A673 (cell line): Measurements from ENCODE around the gene KIT. TPM values are rescaled to one million over a fixed set of nuclear protein-coding genes. Genes with fewer than 3 reads are reported as not detected.

Experiments
- BruUV-seq: library from RNA; stranded (reverse); fragments of 400-500 nt; replicated peaks from 2 replicates; lab custom pipeline; 2021; lab: Mats Ljungman, UMichigan
- CTCF ChIA-PET: fragments of 300-600 bp; sonication (Branson Sonifier 250); formaldehyde crosslinking; loops from one replicate; lab custom pipeline; 2022; ENCODE audit warnings: antibody characterized with exemption; lab: Charles Lee
- POLR2A ChIA-PET: fragments of 300-600 bp; sonication (Branson Sonifier 250); formaldehyde crosslinking; loops from one replicate; lab custom pipeline; 2022; ENCODE audit warnings: antibody characterized with exemption; ENCODE audit not compliant: low non-redundant PET; lab: Charles Lee
- DNase-seq: peaks from one replicate; pipeline ENCODE4 v3.0.0-alpha.2; 2015; ENCODE audit warnings: low spot score
- H3K27ac ChIP-seq: fragments of 200-600 bp; sonication (generic); 2 replicates; pipeline ENCODE4 v1.5.1; 2016; ENCODE audit warnings: mixed run types, low read depth, mild to moderate bottlenecking, mixed read lengths, antibody characterized with exemption, low read length; ENCODE audit not compliant: poor library complexity, severe bottlenecking
- H3K27me3 ChIP-seq: fragments of 200-600 bp; sonication (generic); replicated peaks from 2 replicates; pipeline ENCODE4 v1.6.1; 2017; ENCODE audit warnings: mixed run types, low read depth, mild to moderate bottlenecking, mixed read lengths, antibody characterized with exemption, low read length; ENCODE audit not compliant: insufficient read depth, poor library complexity
- H3K36me3 ChIP-seq: fragments of 200-600 bp; sonication (generic); 2 replicates; pipeline ENCODE4 v1.6.1; 2016; ENCODE audit warnings: mixed run types, mild to moderate bottlenecking, mixed read lengths, antibody characterized with exemption, low read length; ENCODE audit not compliant: insufficient read depth, poor library complexity, severe bottlenecking
- H3K4me1 ChIP-seq: fragments of 200-600 bp; sonication (generic); 2 replicates; pipeline ENCODE4 v1.6.1; 2017; ENCODE audit warnings: mixed run types, mild to moderate bottlenecking, mixed read lengths, antibody characterized with exemption, low read length; ENCODE audit not compliant: insufficient read depth, poor library complexity, severe bottlenecking
- H3K4me3 ChIP-seq: fragments of 200-600 bp; sonication (generic); 2 replicates; pipeline ENCODE4 v1.5.1; 2016; ENCODE audit warnings: low read depth, mixed run types, mild to moderate bottlenecking, mixed read lengths, low read length; ENCODE audit not compliant: poor library complexity, severe bottlenecking
- H3K9me3 ChIP-seq: fragments of 200-600 bp; sonication (generic); 2 replicates; pipeline ENCODE4 v1.6.1; 2016; ENCODE audit warnings: mixed run types, low read depth, mild to moderate bottlenecking, mixed read lengths, antibody characterized with exemption, low read length; ENCODE audit not compliant: poor library complexity, severe bottlenecking
- CTCF ChIP-seq: fragments of 300-800, 200-600 bp; sonication (generic); conservative IDR thresholded peaks from 2 replicates; pipeline ENCODE4 v1.5.1; 2017; ENCODE audit warnings: low read depth, mild to moderate bottlenecking, antibody characterized with exemption, low read length, moderate library complexity, mixed read lengths
- EZH2 ChIP-seq: fragments of 200-600 bp; sonication (generic); IDR thresholded peaks from 2 replicates; pipeline ENCODE4 v1.6.1; 2017; ENCODE audit warnings: borderline replicate concordance, low read depth, mild to moderate bottlenecking, mixed read lengths, antibody characterized with exemption, low read length; ENCODE audit not compliant: poor library complexity, severe bottlenecking
- intact Hi-C: fragments of 100-400 bp; cut with micrococcal nuclease; formaldehyde crosslinking; loops from one replicate; pipeline ENCODE4 v1.10.0; 2022; ENCODE audit not compliant: unreplicated experiment
- total RNA-seq: library from RNA; stranded (reverse); gene quantifications from 2 replicates; pipeline ENCODE4 v1.2.3, GENCODE V29; 2021

KIT gene
- total RNA-seq, 1 experiment from 2014 or later: 9.5 TPM

- intact Hi-C loops: no loop called here
- DNase-seq: no peak
- no peak overlapping the region for H3K27ac ChIP-seq
- TF ChIP-seq CTCF (no peak), EZH2 (no peak)
- no peaks in the 10 kb centered on the region for H3K9me3 ChIP-seq
- no peaks in the 10 kb centered on the region for H3K36me3 ChIP-seq
- POLR2A ChIA-PET: no interaction called here
- H3K4me1 ChIP-seq: no peaks in the 10 kb centered on the region
- H3K27me3 ChIP-seq: no peaks in the 10 kb centered on the region
- CTCF ChIA-PET: no interaction called here
- BruUV-seq: no TSS peak
- no peak overlapping the region for H3K4me3 ChIP-seq
Measured at GRCh38 chr4:54767376-54767775, 109.6 kb downstream of the KIT start.

GRCh38 chr4:54773022-54773421 is 115.3 kb downstream of the KIT start:
- intact Hi-C loops: no loop called here
- POLR2A ChIA-PET: no interaction called here
- no peak overlapping the region for H3K27ac ChIP-seq
- no TSS peak for BruUV-seq
- TF ChIP-seq EZH2 (no peak), CTCF (no peak)
- CTCF ChIA-PET: no interaction called here
- no peaks in the 10 kb centered on the region for H3K9me3 ChIP-seq
- no peak for DNase-seq
- H3K4me1 ChIP-seq: no peaks in the 10 kb centered on the region
- H3K4me3 ChIP-seq: no peak overlapping the region
- H3K27me3 ChIP-seq: no peaks in the 10 kb centered on the region
- no peaks in the 10 kb centered on the region for H3K36me3 ChIP-seq

GRCh38 chr4:54779036-54779435 is 121.3 kb downstream of the KIT start:
- Histone ChIP-seq H3K4me1 (no peaks in the 10 kb centered on the region), H3K4me3 (no peak overlapping the region), H3K9me3 (no peaks in the 10 kb centered on the region), H3K36me3 (no peaks in the 10 kb centered on the region), H3K27ac (no peak overlapping the region), H3K27me3 (no peaks in the 10 kb centered on the region)
- TF ChIP-seq CTCF (no peak), EZH2 (no peak)
- intact Hi-C loops: no loop called here
- BruUV-seq: no TSS peak
- ChIA-PET CTCF (no interaction called here), POLR2A (no interaction called here)
- no peak for DNase-seq
